MM.1S (cell line): ENCODE results near the gene CDADC1.

Experiments used
- DNase-seq: peaks from one replicate; pipeline ENCODE4 v3.0.0-alpha.2; 2015
- H2AFZ ChIP-seq: fragments of 300-600 bp; sonication (generic); 2 replicates; pipeline ENCODE4 v1.6.0; 2016; ENCODE audit warnings: antibody characterized with exemption, low read length
- H3F3A ChIP-seq: fragments of 300-600 bp; sonication (generic); 2 replicates; pipeline ENCODE4 v1.6.1; 2016; ENCODE audit warnings: mild to moderate bottlenecking, antibody characterized with exemption, low read length, moderate library complexity, mixed read lengths; ENCODE audit not compliant: insufficient read depth
- H3K27ac ChIP-seq: fragments of 300-600 bp; sonication (generic); 2 replicates; pipeline ENCODE4 v1.5.1; 2016; ENCODE audit warnings: mild to moderate bottlenecking, low read length
- H3K27me3 ChIP-seq: fragments of 300-600 bp; sonication (generic); replicated peaks from 2 replicates; pipeline ENCODE4 v1.6.0; 2016; ENCODE audit warnings: low read length; ENCODE audit not compliant: insufficient read depth
- H3K36me3 ChIP-seq: fragments of 300-600 bp; sonication (generic); replicated peaks from 2 replicates; pipeline ENCODE4 v1.6.1; 2016; ENCODE audit warnings: mild to moderate bottlenecking, low read length, mixed read lengths; ENCODE audit not compliant: insufficient read depth
- H3K4me1 ChIP-seq: fragments of 300-600 bp; sonication (generic); 2 replicates; pipeline ENCODE4 v1.6.1; 2016; ENCODE audit warnings: low read length, mixed read lengths
- H3K4me2 ChIP-seq: fragments of 300-600 bp; sonication (generic); 2 replicates; pipeline ENCODE4 v1.6.0; 2016; ENCODE audit warnings: low read depth, low read length
- H3K4me3 ChIP-seq: fragments of 300-600 bp; sonication (generic); 2 replicates; pipeline ENCODE4 v1.5.1; 2016; ENCODE audit warnings: low read length, mixed read lengths
- H3K79me2 ChIP-seq: fragments of 300-600 bp; sonication (generic); 2 replicates; pipeline ENCODE4 v1.6.1; 2016; ENCODE audit warnings: mixed run types, low read length, mixed read lengths
- H3K9ac ChIP-seq: fragments of 300-600 bp; sonication (generic); 2 replicates; pipeline ENCODE4 v1.6.1; 2016; ENCODE audit warnings: low read length, mixed read lengths
- H3K9me2 ChIP-seq: fragments of 300-600 bp; sonication (generic); replicated peaks from 2 replicates; pipeline ENCODE4 v1.6.1; 2016; ENCODE audit warnings: mild to moderate bottlenecking, low read length, mixed read lengths; ENCODE audit not compliant: insufficient read depth
- H3K9me3 ChIP-seq: fragments of 300-600 bp; sonication (generic); replicated peaks from 2 replicates; pipeline ENCODE4 v1.6.1; 2016; ENCODE audit warnings: mild to moderate bottlenecking, low read length, mixed read lengths; ENCODE audit not compliant: insufficient read depth
- H4K20me1 ChIP-seq: fragments of 300-600 bp; sonication (generic); 2 replicates; pipeline ENCODE4 v1.6.1; 2016; ENCODE audit warnings: mild to moderate bottlenecking, low read length, moderate library complexity, mixed read lengths; ENCODE audit not compliant: insufficient read depth
- CTCF ChIP-seq: fragments of 300-600 bp; sonication (generic); IDR thresholded peaks from 2 replicates; pipeline ENCODE4 v1.5.1; 2016; ENCODE audit warnings: antibody characterized with exemption, low read length, mixed read lengths
- EZH2 ChIP-seq: fragments of 300-600 bp; sonication (generic); optimal IDR thresholded peaks from 2 replicates; pipeline ENCODE3; 2017; ENCODE audit warnings: low read depth, mild to moderate bottlenecking, antibody characterized with exemption, low read length, mixed read lengths
- EZH2phosphoT487 ChIP-seq: fragments of 300-600 bp; sonication (generic); IDR thresholded peaks from 2 replicates; pipeline ENCODE4 v1.6.1; 2018; ENCODE audit warnings: antibody characterized with exemption, low read length

CDADC1 gene

GRCh38 chr13:49213997-49214916 is 33.5 kb upstream of the CDADC1 start:
- Histone ChIP-seq H3K27me3 (no peaks in the 10 kb centered on the region), H3K79me2 (no peaks in the 10 kb centered on the region), H3K9me2 (no peaks in the 10 kb centered on the region), H4K20me1 (no peaks in the 10 kb centered on the region), H3K36me3 (no peaks in the 10 kb centered on the region), H3K27ac (no peak overlapping the region), H3F3A (no peaks in the 10 kb centered on the region), H3K4me2 (no peak overlapping the region), H2AFZ (no peak overlapping the region), H3K9ac (no peak overlapping the region), H3K4me1 (no peaks in the 10 kb centered on the region), H3K9me3 (no peaks in the 10 kb centered on the region), H3K4me3 (no peak overlapping the region)
- DNase-seq = no peak
- TF ChIP-seq CTCF (no peak), EZH2phosphoT487 (no peak), EZH2 (no peak)

GRCh38 chr13:49214917-49215376 is 32.8 kb upstream of the CDADC1 start:
- H2AFZ ChIP-seq = 0 out of 2 replicates have a peak overlapping the region, but pooled peaks have one; percentile 63
- H3K79me2 ChIP-seq = no peaks in the 10 kb centered on the region
- TF ChIP-seq CTCF (peak; percentile 31), EZH2phosphoT487 (no peak)
- no peak overlapping the region for H3K27ac ChIP-seq
- H3K4me1 ChIP-seq = no peaks in the 10 kb centered on the region
- no peak overlapping the region for H3K9ac ChIP-seq
- no peaks in the 10 kb centered on the region for H4K20me1 ChIP-seq
- no peaks in the 10 kb centered on the region for H3F3A ChIP-seq
- no peak overlapping the region for H3K4me3 ChIP-seq
- H3K9me2 ChIP-seq = no peaks in the 10 kb centered on the region
- H3K36me3 ChIP-seq = no peaks in the 10 kb centered on the region
- no peaks in the 10 kb centered on the region for H3K27me3 ChIP-seq
- DNase-seq = peak; percentile 54
- H3K4me2 ChIP-seq = no peak overlapping the region
- H3K9me3 ChIP-seq = no peaks in the 10 kb centered on the region

- Histone ChIP-seq H4K20me1 (no peaks in the 10 kb centered on the region), H3K9me2 (no peaks in the 10 kb centered on the region), H3K27ac (no peak overlapping the region), H3K4me1 (no peaks in the 10 kb centered on the region), H3K79me2 (no peaks in the 10 kb centered on the region), H3K27me3 (no peaks in the 10 kb centered on the region), H3K4me2 (no peak overlapping the region), H3F3A (no peaks in the 10 kb centered on the region), H3K4me3 (no peak overlapping the region), H3K36me3 (no peaks in the 10 kb centered on the region), H3K9me3 (no peaks in the 10 kb centered on the region), H2AFZ (no peak overlapping the region), H3K9ac (no peak overlapping the region)
- TF ChIP-seq EZH2 (no peak), CTCF (no peak), EZH2phosphoT487 (no peak)
- no peak for DNase-seq
Measured at GRCh38 chr13:49216334-49216733, 31.4 kb upstream of the CDADC1 start.
